Neural cell (in vitro differentiated cells): Measurements from ENCODE around the gene MYO10. TPM values are rescaled to one million over a fixed set of nuclear protein-coding genes. Genes with fewer than 3 reads are reported as not detected.

Experiments
- H2AFZ ChIP-seq: fragments of 200-600, 300-800 bp; sonication (generic), shearing (Covaris generic); 2 replicates; pipeline ENCODE4 v1.6.0; 2014; ENCODE audit warnings: low read depth, mild to moderate bottlenecking, antibody characterized with exemption, low read length, moderate library complexity
- H3F3A ChIP-seq: fragments of 200-600 bp; shearing (Covaris generic); 2 replicates; pipeline ENCODE4 v1.6.1; 2016; ENCODE audit warnings: mild to moderate bottlenecking, moderate library complexity, mixed read lengths, antibody characterized with exemption, low read length; ENCODE audit not compliant: insufficient read depth, poor library complexity, severe bottlenecking
- H3K27ac ChIP-seq: fragments of 200-600, 300-800 bp; sonication (generic), shearing (Covaris generic); 2 replicates; pipeline ENCODE4 v1.5.1; 2014; ENCODE audit warnings: mild to moderate bottlenecking, low read length, moderate library complexity
- H3K27me3 ChIP-seq: fragments of 300-800, 200-600 bp; sonication (generic), shearing (Covaris generic); 2 replicates; pipeline ENCODE4 v1.6.0; 2014; ENCODE audit warnings: mild to moderate bottlenecking, low read depth, low read length, moderate library complexity; ENCODE audit not compliant: insufficient read depth
- H3K36me3 ChIP-seq: fragments of 300-800, 200-600 bp; sonication (generic), shearing (Covaris generic); 2 replicates; pipeline ENCODE4 v1.5.1; 2014; ENCODE audit warnings: mild to moderate bottlenecking, antibody characterized with exemption, low read length, moderate library complexity; ENCODE audit not compliant: insufficient read depth
- H3K4me2 ChIP-seq: fragments of 300-800, 200-600 bp; sonication (generic), shearing (Covaris generic); 2 replicates; pipeline ENCODE4 v1.6.0; 2014; ENCODE audit warnings: mild to moderate bottlenecking, low read length
- H3K4me3 ChIP-seq: fragments of 300-800, 200-600 bp; sonication (generic), shearing (Covaris generic); 2 replicates; pipeline ENCODE4 v1.5.1; 2014; ENCODE audit warnings: mild to moderate bottlenecking, low read length, moderate library complexity
- H3K79me2 ChIP-seq: fragments of 200-600 bp; shearing (Covaris generic); replicated peaks from 2 replicates; pipeline ENCODE4 v1.6.0; 2014; ENCODE audit warnings: mild to moderate bottlenecking, low read length, moderate library complexity; ENCODE audit not compliant: insufficient read depth
- H3K9ac ChIP-seq: fragments of 300-800, 200-600 bp; sonication (generic), shearing (Covaris generic); 2 replicates; pipeline ENCODE4 v1.6.1; 2016; ENCODE audit warnings: mild to moderate bottlenecking, low read length, mixed read lengths
- H3K9me2 ChIP-seq: fragments of 200-600 bp; shearing (Covaris generic); 2 replicates; pipeline ENCODE4 v1.6.1; 2016; ENCODE audit warnings: mild to moderate bottlenecking, low read length, mixed read lengths; ENCODE audit not compliant: insufficient read depth
- H3K9me3 ChIP-seq: fragments of 200-600, 300-800 bp; sonication (generic), shearing (Covaris generic); 2 replicates; pipeline ENCODE4 v1.6.1; 2016; ENCODE audit warnings: mild to moderate bottlenecking, mixed run types, low read length, moderate library complexity, mixed read lengths
- H4K20me1 ChIP-seq: fragments of 200-600 bp; shearing (Covaris generic); 2 replicates; pipeline ENCODE4 v1.6.1; 2016; ENCODE audit warnings: mild to moderate bottlenecking, mixed run types; ENCODE audit not compliant: insufficient read depth
- CTCF ChIP-seq: fragments of 450-650 bp; IDR thresholded peaks from 2 replicates; pipeline ENCODE4 v1.5.1; 2014; ENCODE audit warnings: antibody characterized with exemption, mild to moderate bottlenecking, moderate library complexity; ENCODE audit not compliant: poor library complexity, severe bottlenecking
- EP300 ChIP-seq: fragments of 450-650 bp; conservative IDR thresholded peaks from 2 replicates; pipeline ENCODE4 v1.6.1; 2014; ENCODE audit warnings: antibody characterized with exemption, mild to moderate bottlenecking, moderate library complexity; ENCODE audit not compliant: poor library complexity, severe bottlenecking
- EZH2 ChIP-seq: fragments of 200-600, 300-800 bp; shearing (Covaris generic), sonication (generic); IDR thresholded peaks from 2 replicates; pipeline ENCODE4 v1.6.1; 2014; ENCODE audit warnings: antibody characterized with exemption, low read length, borderline replicate concordance, mild to moderate bottlenecking; ENCODE audit not compliant: insufficient read depth, poor library complexity, severe bottlenecking
- MXI1 ChIP-seq: fragments of 450-650 bp; conservative IDR thresholded peaks from 2 replicates; pipeline ENCODE4 v1.6.1; 2014; ENCODE audit warnings: antibody characterized with exemption, mild to moderate bottlenecking; ENCODE audit not compliant: poor library complexity, severe bottlenecking
- POLR2AphosphoS5 ChIP-seq: IDR thresholded peaks from 2 replicates; pipeline ENCODE4 v1.6.1; 2012
- RAD21 ChIP-seq: fragments of 450-650 bp; conservative IDR thresholded peaks from 2 replicates; pipeline ENCODE4 v1.6.1; 2014; ENCODE audit warnings: antibody characterized with exemption, mild to moderate bottlenecking, moderate library complexity
- REST ChIP-seq: IDR thresholded peaks from 2 replicates; pipeline ENCODE4 v1.6.1; 2012; ENCODE audit warnings: borderline replicate concordance
- SMC3 ChIP-seq: fragments of 450-650 bp; conservative IDR thresholded peaks from 2 replicates; pipeline ENCODE4 v1.6.1; 2014; ENCODE audit warnings: antibody characterized with exemption, mild to moderate bottlenecking, moderate library complexity; ENCODE audit not compliant: poor library complexity
- TAF1 ChIP-seq: IDR thresholded peaks from 2 replicates; pipeline ENCODE4 v1.6.1; 2012; ENCODE audit warnings: low read depth
- polyA plus RNA-seq: library from polyadenylated mRNA; depleted of rRNA; stranded (reverse); fragments of >200 nt; gene quantifications from 2 replicates; pipeline ENCODE4 v1.2.3, GENCODE V29; 2014

Gene MYO10
- polyA plus RNA-seq, 1 donor from 2014 or later: 3.2 TPM

GRCh38 chr5:16869821-16870796 lies 66.0 kb downstream of the MYO10 start:
- Histone ChIP-seq H3K27ac (no peak overlapping the region), H3F3A (no peaks in the 10 kb centered on the region), H2AFZ (no peak overlapping the region), H3K4me3 (no peak overlapping the region), H3K9me2 (no peaks in the 10 kb centered on the region), H4K20me1 (no peaks in the 10 kb centered on the region), H3K79me2 (no peaks in the 10 kb centered on the region), H3K36me3 (no peaks in the 10 kb centered on the region), H3K9ac (no peak overlapping the region), H3K27me3 (no peaks in the 10 kb centered on the region), H3K9me3 (no peaks in the 10 kb centered on the region), H3K4me2 (no peak overlapping the region)
- TF ChIP-seq TAF1 (no peak), MXI1 (no peak), CTCF (no peak), EZH2 (no peak), POLR2AphosphoS5 (no peak), REST (no peak), EP300 (no peak), RAD21 (no peak), SMC3 (no peak)

GRCh38 chr5:16867577-16867953 lies 68.5 kb downstream of the MYO10 start:
- Histone ChIP-seq H3F3A (no peaks in the 10 kb centered on the region), H3K9me3 (no peaks in the 10 kb centered on the region), H3K27me3 (no peaks in the 10 kb centered on the region), H3K36me3 (no peaks in the 10 kb centered on the region), H3K27ac (no peak overlapping the region), H3K4me3 (no peak overlapping the region), H3K79me2 (no peaks in the 10 kb centered on the region), H3K9ac (no peak overlapping the region), H3K4me2 (no peak overlapping the region), H4K20me1 (no peaks in the 10 kb centered on the region), H3K9me2 (no peaks in the 10 kb centered on the region), H2AFZ (no peak overlapping the region)
- TF ChIP-seq RAD21: no peak
- no peak for TF ChIP-seq POLR2AphosphoS5
- no peak for TF ChIP-seq REST
- TF ChIP-seq MXI1: no peak
- TF ChIP-seq TAF1: no peak
- TF ChIP-seq EP300: no peak
